Upper lobe of left lung (tissue), 6 donors: Measurements from ENCODE around the gene LIN28A. TPM values are rescaled to one million over a fixed set of nuclear protein-coding genes. Genes with fewer than 3 reads are reported as not detected.

Experiments
- ATAC-seq, 2 donors: fragments of 200-7000 bp; cut with Tn5 transposase; one replicate each; pipeline ENCODE4 v1.9.1; 2022; ENCODE audit warnings: mild to moderate bottlenecking in 2 of 2, moderate library complexity in 2 of 2; ENCODE audit not compliant: low FRiP score in 2 of 2
- DNase-seq, 2 donors: peaks; one replicate each; pipeline ENCODE4 v3.0.0-alpha.2; 2019 to 2020
- H3K27ac ChIP-seq, 4 donors: fragments of 200-600 bp; sonication (generic); one replicate each; pipeline ENCODE4 v1.5.1; 2016 to 2019
- H3K27me3 ChIP-seq, 4 donors: fragments of 200-600 bp; sonication (generic); one replicate each; pipeline ENCODE4 v1.5.1; 2017 to 2019
- H3K36me3 ChIP-seq, 4 donors: fragments of 200-600 bp; sonication (generic); one replicate each; pipeline ENCODE4 v1.5.1; 2016 to 2019
- H3K4me1 ChIP-seq, 4 donors: fragments of 200-600 bp; sonication (generic); one replicate each; pipeline ENCODE4 v1.5.1; 2018 to 2019
- H3K4me3 ChIP-seq, 4 donors: fragments of 200-600 bp; sonication (generic); one replicate each; pipeline ENCODE4 v1.5.1; 2017 to 2019; ENCODE audit warnings: mild to moderate bottlenecking in 2 of 4, moderate library complexity in 1 of 4
- H3K9me3 ChIP-seq, 4 donors: fragments of 200-600 bp; sonication (generic); one replicate each; pipeline ENCODE4 v1.5.1; 2018 to 2019
- CTCF ChIP-seq, 6 experiments: fragments of 450-650 bp in 4 of 6; fragments of 200-600 bp in 2 of 6; sonication (generic) in 2 of 6; IDR thresholded peaks; one replicate each; pipeline ENCODE4 v1.5.1; 2016 to 2019; ENCODE audit warnings: antibody characterized with exemption in 6 of 6
- EP300 ChIP-seq, 4 donors: sonication (generic); formaldehyde crosslinking; IDR thresholded peaks; one replicate each; pipeline ENCODE4 v1.5.1; 2017; ENCODE audit warnings: antibody characterized with exemption in 4 of 4, control low read depth in 2 of 4
- POLR2A ChIP-seq, 4 donors: fragments of 450-650 bp; IDR thresholded peaks; one replicate each; pipeline ENCODE4 v1.5.1; 2016 to 2017; ENCODE audit warnings: antibody characterized with exemption in 4 of 4, mild to moderate bottlenecking in 2 of 4
- POLR2AphosphoS5 ChIP-seq, 2 donors: sonication (generic); formaldehyde crosslinking; IDR thresholded peaks; one replicate each; pipeline ENCODE4 v1.5.1; 2017; ENCODE audit warnings: antibody characterized with exemption in 2 of 2
- WGBS, 2 donors: methylation state at CpG; one replicate each; pipeline ENCODE4 v1.1.5; 2017 to 2018; 5-methylcytosine and 5-hydroxymethylcytosine counted together
- total RNA-seq, 6 donors: library from RNA; depleted of rRNA in 4 of 6; stranded (reverse); fragments of >200 nt in 4 of 6; gene quantifications; one replicate each; pipeline versions ENCODE4 v1.1.0 to v1.2.1, GENCODE V29; 2016 to 2021
- donor health status: DM: no; HTN: no; CAD: no; lungs with moderate emphysema.
- donor health status: DM: no; HTN: yes; CAD: no; lungs with severe emphysema.

The LIN28A gene
- total RNA-seq, 6 donors from 2014 or later: 1.2 to 1.4 TPM; not detected in 4

GRCh38 chr1:26440259-26440658 lies 29.6 kb downstream of the LIN28A start:
- Histone ChIP-seq H3K4me3 (no peak overlapping the region), H3K27me3 (no peaks in the 10 kb centered on the region), H3K27ac (no peak overlapping the region), H3K4me1 (no peaks in the 10 kb centered on the region), H3K36me3 (peaks cover 38 to 98% (median 78%) of the 10 kb centered on the region in 4 donors), H3K9me3 (no peaks in the 10 kb centered on the region)
- no peak for TF ChIP-seq POLR2AphosphoS5 (IDR thresholded peaks at IDR 0.05)
- TF ChIP-seq POLR2A (IDR thresholded peaks at IDR 0.05): no peak
- no peak for TF ChIP-seq EP300 (IDR thresholded peaks at IDR 0.05)
- TF ChIP-seq CTCF (IDR thresholded peaks at IDR 0.05): no peak
- ATAC-seq (no peak), DNase-seq (no peak)
- WGBS, 2 donors: 96 to 97% methylated on average over 2 of the region's 2 CpGs

- H3K4me1 ChIP-seq: no peaks in the 10 kb centered on the region
- 88 to 94% methylated on average over 3 of the region's 3 CpGs for WGBS, 2 donors
- ATAC-seq (no peak), DNase-seq (no peak)
- no peaks in the 10 kb centered on the region for H3K9me3 ChIP-seq
- H3K27ac ChIP-seq: no peak overlapping the region
- no peaks in the 10 kb centered on the region for H3K27me3 ChIP-seq
- H3K4me3 ChIP-seq: no peak overlapping the region
- peaks cover 10 to 81% (median 51%) of the 10 kb centered on the region in 4 donors for H3K36me3 ChIP-seq
- TF ChIP-seq POLR2AphosphoS5 (IDR thresholded peaks at IDR 0.05) (no peak), CTCF (IDR thresholded peaks at IDR 0.05) (no peak), POLR2A (IDR thresholded peaks at IDR 0.05) (no peak), EP300 (IDR thresholded peaks at IDR 0.05) (no peak)
These were observed 39.3 kb downstream of the LIN28A start for GRCh38 chr1:26449868-26450267.

- 92 to 98% methylated on average over 3 of the region's 3 CpGs for WGBS, 2 donors
- Histone ChIP-seq H3K4me3 (no peak overlapping the region), H3K9me3 (no peaks in the 10 kb centered on the region), H3K27ac (no peak overlapping the region), H3K27me3 (no peaks in the 10 kb centered on the region), H3K4me1 (no peaks in the 10 kb centered on the region), H3K36me3 (peaks cover 10 to 80% (median 54%) of the 10 kb centered on the region in 4 donors)
- TF ChIP-seq POLR2A (IDR thresholded peaks at IDR 0.05): no peak
- TF ChIP-seq CTCF (IDR thresholded peaks at IDR 0.05): no peak
- no peak for TF ChIP-seq EP300 (IDR thresholded peaks at IDR 0.05)
- TF ChIP-seq POLR2AphosphoS5 (IDR thresholded peaks at IDR 0.05): no peak
- no peak for ATAC-seq
- no peak for DNase-seq
These were observed 40.3 kb downstream of the LIN28A start for GRCh38 chr1:26450908-26451307.

GRCh38 chr1:26452459-26453183 lies 42.0 kb downstream of the LIN28A start:
- 86 to 93% methylated on average over 5 of the region's 5 CpGs for WGBS, 2 donors
- peaks cover 10 to 71% (median 46%) of the 10 kb centered on the region in 4 donors for H3K36me3 ChIP-seq
- no peak overlapping the region for H3K27ac ChIP-seq

More at GRCh38 chr1:26452459-26453183, 42.0 kb downstream of the LIN28A start:
- no peaks in the 10 kb centered on the region for H3K27me3 ChIP-seq
- ATAC-seq: no peak
- no peak for TF ChIP-seq EP300 (IDR thresholded peaks at IDR 0.05)
- TF ChIP-seq POLR2A (IDR thresholded peaks at IDR 0.05): no peak
- TF ChIP-seq CTCF (IDR thresholded peaks at IDR 0.05): no peak
- TF ChIP-seq POLR2AphosphoS5 (IDR thresholded peaks at IDR 0.05): no peak
- H3K4me3 ChIP-seq: no peak overlapping the region
- H3K9me3 ChIP-seq: no peaks in the 10 kb centered on the region
- no peak for DNase-seq
- H3K4me1 ChIP-seq: no peaks in the 10 kb centered on the region
